SH-SY5Y (cell line): ENCODE data around the gene CROT.

Source experiments
- GATA2 ChIP-seq: IDR thresholded peaks from 2 replicates; pipeline ENCODE4 v1.6.1; 2011; ENCODE audit warnings: mild to moderate bottlenecking, low read depth, low read length
- GATA3 ChIP-seq: IDR thresholded peaks from 2 replicates; pipeline ENCODE4 v1.6.1; 2011; ENCODE audit warnings: low read depth, mild to moderate bottlenecking, low read length, moderate library complexity

Gene CROT

DNA sequence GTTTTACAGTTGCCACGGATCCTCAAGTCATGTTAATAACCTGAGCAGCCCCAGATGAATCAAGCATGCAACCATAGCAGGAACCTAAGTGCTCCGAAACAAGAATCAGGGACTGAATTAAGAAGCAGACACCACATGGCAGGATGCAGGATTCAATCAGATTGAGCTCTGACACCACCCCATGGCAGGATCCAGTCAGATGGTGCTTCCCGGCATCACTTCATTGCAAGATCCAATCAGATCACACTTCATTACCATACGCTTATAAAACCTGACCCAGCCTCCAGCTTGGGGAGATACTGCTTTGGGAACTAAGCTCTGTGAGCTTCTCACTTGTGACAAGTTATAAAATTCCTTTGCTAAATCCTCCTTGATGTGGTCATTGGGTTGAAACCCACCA is 74.7 kb downstream of the CROT start:
- no peak for TF ChIP-seq GATA2
- TF ChIP-seq GATA3: no peak

DNA sequence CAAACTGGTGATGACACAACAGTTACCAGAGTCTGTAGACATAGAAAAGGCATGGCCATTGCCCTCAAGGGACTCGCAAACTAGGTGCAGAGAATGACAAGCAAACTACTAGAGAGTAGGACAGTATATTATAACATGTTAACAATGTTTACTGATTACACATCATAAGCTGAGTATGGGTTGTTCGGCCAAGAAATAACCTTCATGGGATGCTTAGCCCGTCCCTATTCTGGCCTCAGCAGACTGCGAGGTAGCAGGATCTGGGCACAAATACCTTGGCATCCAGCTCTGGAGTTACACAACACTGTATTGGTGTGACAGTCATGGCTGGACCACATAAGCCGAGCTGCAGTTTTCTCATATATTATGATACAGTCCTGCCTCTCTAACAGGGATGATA is 78.6 kb downstream of the CROT start:
- TF ChIP-seq GATA3 (no peak), GATA2 (no peak)

DNA sequence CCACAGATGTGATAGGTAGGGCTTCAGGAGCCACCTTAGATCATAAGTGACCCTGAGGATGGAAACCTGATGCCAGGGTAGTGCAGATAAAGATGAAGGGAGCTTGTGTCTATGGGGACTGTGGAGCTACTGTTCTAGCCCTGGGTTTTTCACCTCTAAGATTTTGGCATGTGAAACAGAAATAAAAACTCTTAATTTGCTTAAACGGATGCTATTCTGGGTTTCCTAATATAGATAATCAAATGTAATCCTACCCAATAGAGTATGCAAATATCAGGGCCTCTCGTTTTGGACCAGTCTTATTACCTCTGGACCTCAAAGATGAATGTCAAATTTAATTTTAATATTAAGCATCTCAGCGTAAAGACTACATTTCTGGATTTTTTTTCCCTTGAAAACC is 80.7 kb downstream of the CROT start:
- TF ChIP-seq GATA3 (no peak), GATA2 (no peak)

DNA sequence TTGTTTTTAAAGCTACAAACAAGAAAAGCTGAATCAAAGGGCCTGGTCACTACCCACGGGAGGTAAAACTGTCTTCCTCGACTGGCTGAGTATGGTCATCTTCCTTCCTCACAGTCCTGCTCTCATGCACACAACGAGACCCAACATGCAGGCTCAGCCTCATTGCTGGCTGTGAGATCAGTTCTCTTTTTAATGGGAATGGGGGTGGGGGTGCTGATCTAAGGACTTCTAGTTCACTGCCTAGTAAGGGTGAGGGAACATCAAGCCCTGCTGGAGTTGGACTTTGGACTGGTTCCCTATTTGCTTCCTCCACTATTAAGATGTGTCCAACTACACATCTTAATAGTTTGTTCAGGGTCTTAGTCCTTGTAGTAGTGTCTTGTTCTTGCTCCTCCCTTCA is 81.8 kb downstream of the CROT start:
- no peak for TF ChIP-seq GATA3
- no peak for TF ChIP-seq GATA2

DNA sequence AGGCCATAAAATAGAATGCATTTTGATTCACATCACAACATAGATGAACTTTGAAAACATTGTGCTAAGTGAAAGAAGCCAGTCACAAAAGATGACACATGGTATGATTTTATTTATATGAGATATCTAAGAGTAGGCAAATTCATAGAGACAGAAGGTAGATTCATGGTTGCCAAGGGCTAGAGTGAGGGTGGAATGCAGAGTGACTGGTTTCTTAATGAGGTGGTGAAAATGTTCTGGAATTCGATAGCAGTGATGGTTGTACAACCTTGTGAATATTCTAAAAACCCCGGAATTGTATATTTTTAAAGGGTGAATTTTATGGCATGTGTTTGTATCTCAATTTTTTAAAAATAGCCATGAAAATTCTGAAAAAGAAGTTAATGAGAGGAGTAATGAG is 87.1 kb downstream of the CROT start:
- TF ChIP-seq GATA2 (no peak), GATA3 (no peak)

DNA sequence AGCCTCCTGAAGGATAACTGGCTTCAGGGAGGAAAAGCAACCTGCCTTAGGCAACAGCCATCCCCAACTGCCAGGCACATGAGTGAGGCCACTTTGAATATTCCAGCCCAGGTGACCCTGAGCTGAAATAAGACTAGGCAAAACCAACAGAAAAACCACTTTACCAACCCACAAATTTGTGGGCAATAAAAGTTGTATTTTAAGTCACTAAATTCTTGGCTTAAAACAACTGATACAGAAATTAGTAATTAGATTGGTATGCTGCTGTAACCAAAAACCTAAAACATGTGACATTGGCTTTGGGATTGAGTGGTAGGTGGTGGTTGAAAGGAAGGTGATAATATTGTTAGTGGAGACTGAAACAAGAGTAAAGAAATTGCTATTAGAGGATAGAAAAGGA is 90.1 kb downstream of the CROT start:
- TF ChIP-seq GATA2 (no peak), GATA3 (no peak)

DNA sequence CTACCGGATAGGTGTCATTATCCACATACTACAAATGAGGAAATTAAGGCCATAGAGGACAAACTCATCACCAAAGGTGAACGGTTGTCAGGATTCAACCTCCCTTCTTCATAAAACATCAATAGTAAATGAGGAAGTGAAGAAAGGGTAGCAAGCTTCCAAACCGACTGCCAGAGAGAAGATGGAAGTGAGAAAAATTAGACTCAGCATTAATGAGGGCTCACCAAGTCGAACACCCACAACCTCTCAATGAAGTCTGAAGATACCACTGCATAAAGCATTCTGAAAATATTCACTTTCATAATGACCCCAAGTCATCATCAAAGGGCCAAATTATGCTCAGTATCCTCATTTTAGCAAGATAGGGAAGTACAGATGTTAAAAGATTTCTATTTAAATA is 100.4 kb downstream of the CROT start:
- no peak for TF ChIP-seq GATA2
- TF ChIP-seq GATA3: no peak

DNA sequence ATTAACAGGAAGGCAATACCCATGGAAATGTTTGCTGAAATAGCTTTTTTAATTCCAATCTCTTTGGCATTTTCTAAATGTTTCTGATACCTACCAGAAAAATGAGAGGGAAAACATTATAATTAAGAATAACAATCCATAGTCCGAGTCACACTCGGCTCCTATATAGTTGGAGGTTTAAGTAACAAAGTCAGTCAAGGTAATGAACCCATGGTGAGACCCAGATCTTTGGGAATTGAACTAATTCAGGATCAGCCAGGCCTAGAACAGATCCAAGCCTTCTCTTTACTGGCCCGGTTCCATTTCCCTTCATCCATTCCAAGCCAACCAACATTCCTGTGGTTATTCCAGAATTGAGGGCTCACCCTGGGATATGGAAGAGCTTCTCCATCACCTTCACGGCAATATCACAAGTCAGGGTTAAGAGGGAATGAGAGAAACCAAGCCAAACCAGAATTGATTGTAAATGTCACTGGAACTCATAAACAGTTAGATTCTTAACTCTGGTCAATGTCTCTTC is 101.7 kb downstream of the CROT start:
- TF ChIP-seq GATA3 (no peak), GATA2 (no peak)

DNA sequence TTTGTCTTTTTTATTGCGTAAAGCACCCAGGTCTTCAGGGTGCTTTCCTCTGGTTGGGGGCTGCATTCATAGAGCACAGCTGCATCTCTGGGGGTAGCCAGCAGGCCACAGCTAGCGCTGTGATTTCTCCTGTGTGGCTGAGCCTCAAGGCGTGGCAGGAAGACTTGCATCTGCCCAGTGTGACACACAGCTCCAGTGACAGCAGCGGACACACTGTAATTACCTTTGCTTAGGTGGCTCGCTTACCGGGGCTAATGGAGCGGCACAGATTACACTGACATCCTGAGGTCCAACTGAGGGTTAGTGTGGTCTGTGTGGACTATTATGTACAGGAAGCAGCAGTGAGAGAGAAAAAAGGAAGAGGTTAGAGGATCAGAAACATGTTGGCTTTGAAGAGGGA is 102.9 kb downstream of the CROT start:
- TF ChIP-seq GATA2 (no peak), GATA3 (no peak)
